T-helper 2 cell treated with Interferon-gamma antibody and Interleukin-4, amounts not matched to agents 5 μg/mL and 100 μg/mL, for 36 hours (primary cell): ENCODE results near the gene STX11.

ENCODE experiments used
- DNase-seq: peaks from one replicate; pipeline ENCODE4 v3.0.0; 2021; ENCODE audit warnings: low spot score
- H3K27ac Mint-ChIP-seq: one replicate; pipeline ENCODE4 v1.8.0; 2021; ENCODE audit warnings: mild to moderate bottlenecking, mixed read lengths
- H3K27me3 Mint-ChIP-seq: one replicate; pipeline ENCODE4 v1.8.0; 2021; ENCODE audit warnings: low read depth, mixed read lengths
- H3K36me3 Mint-ChIP-seq: one replicate; pipeline ENCODE4 v1.8.0; 2021; ENCODE audit warnings: low read depth, mixed read lengths
- H3K4me1 Mint-ChIP-seq: one replicate; pipeline ENCODE4 v1.8.0; 2021; ENCODE audit warnings: low read depth, mixed read lengths
- H3K4me3 Mint-ChIP-seq: one replicate; pipeline ENCODE4 v1.8.0; 2022; ENCODE audit warnings: mild to moderate bottlenecking, moderate library complexity, mixed read lengths
- H3K9me3 Mint-ChIP-seq: one replicate; pipeline ENCODE4 v1.8.0; 2021; ENCODE audit warnings: mixed read lengths

The STX11 gene

GRCh38 chr6:144190080-144190479 is 39.8 kb downstream of the STX11 start:
- no peak overlapping the region for H3K4me3 Mint-ChIP-seq
- peaks cover 13% of the 10 kb centered on the region for H3K9me3 Mint-ChIP-seq
- H3K27ac Mint-ChIP-seq, result no peak overlapping the region
- DNase-seq, result no peak
- H3K27me3 Mint-ChIP-seq, result no peaks in the 10 kb centered on the region
- H3K36me3 Mint-ChIP-seq, result peaks cover 42% of the 10 kb centered on the region
- H3K4me1 Mint-ChIP-seq, result peaks cover 1% of the 10 kb centered on the region

GRCh38 chr6:144190593-144190992 is 40.3 kb downstream of the STX11 start:
- Mint-ChIP-seq H3K4me3 (no peak overlapping the region), H3K9me3 (peaks cover 13% of the 10 kb centered on the region), H3K36me3 (peaks cover 38% of the 10 kb centered on the region), H3K27ac (no peak overlapping the region), H3K27me3 (no peaks in the 10 kb centered on the region), H3K4me1 (peaks cover 1% of the 10 kb centered on the region)
- no peak for DNase-seq

GRCh38 chr6:144193181-144193580 is 42.9 kb downstream of the STX11 start:
- no peak overlapping the region for H3K27ac Mint-ChIP-seq
- peaks cover 19% of the 10 kb centered on the region for H3K9me3 Mint-ChIP-seq
- H3K4me3 Mint-ChIP-seq, result no peak overlapping the region
- peaks cover 19% of the 10 kb centered on the region for H3K36me3 Mint-ChIP-seq
- DNase-seq, result no peak
- H3K27me3 Mint-ChIP-seq, result no peaks in the 10 kb centered on the region
- peaks cover 3% of the 10 kb centered on the region for H3K4me1 Mint-ChIP-seq

GRCh38 chr6:144194293-144194810 is 44.0 kb downstream of the STX11 start:
- no peaks in the 10 kb centered on the region for H3K27me3 Mint-ChIP-seq
- peaks cover 16% of the 10 kb centered on the region for H3K36me3 Mint-ChIP-seq
- no peak overlapping the region for H3K27ac Mint-ChIP-seq
- H3K9me3 Mint-ChIP-seq, result peaks cover 30% of the 10 kb centered on the region
- no peak for DNase-seq
- H3K4me3 Mint-ChIP-seq, result no peak overlapping the region
- peaks cover 5% of the 10 kb centered on the region for H3K4me1 Mint-ChIP-seq

- H3K36me3 Mint-ChIP-seq, result peaks cover 11% of the 10 kb centered on the region
- no peak for DNase-seq
- no peak overlapping the region for H3K27ac Mint-ChIP-seq
- H3K9me3 Mint-ChIP-seq, result peaks cover 40% of the 10 kb centered on the region
- H3K4me1 Mint-ChIP-seq, result peaks cover 4% of the 10 kb centered on the region
- H3K27me3 Mint-ChIP-seq, result no peaks in the 10 kb centered on the region
- no peak overlapping the region for H3K4me3 Mint-ChIP-seq
Observed at GRCh38 chr6:144195671-144196270, 45.5 kb downstream of the STX11 start.

GRCh38 chr6:144197919-144198318 is 47.6 kb downstream of the STX11 start:
- peaks cover 4% of the 10 kb centered on the region for H3K4me1 Mint-ChIP-seq
- no peak overlapping the region for H3K27ac Mint-ChIP-seq
- no peaks in the 10 kb centered on the region for H3K27me3 Mint-ChIP-seq
- DNase-seq, result no peak
- H3K36me3 Mint-ChIP-seq, result peaks cover 12% of the 10 kb centered on the region
- no peak overlapping the region for H3K4me3 Mint-ChIP-seq
- peaks cover 53% of the 10 kb centered on the region for H3K9me3 Mint-ChIP-seq

- H3K4me1 Mint-ChIP-seq, result peaks cover 2% of the 10 kb centered on the region
- peaks cover 71% of the 10 kb centered on the region for H3K9me3 Mint-ChIP-seq
- no peak for DNase-seq
- H3K36me3 Mint-ChIP-seq, result peaks cover 12% of the 10 kb centered on the region
- peaks cover 28% of the 10 kb centered on the region for H3K27me3 Mint-ChIP-seq
- H3K27ac Mint-ChIP-seq, result no peak overlapping the region
- H3K4me3 Mint-ChIP-seq, result no peak overlapping the region
Observed at GRCh38 chr6:144202879-144203468, 52.7 kb downstream of the STX11 start.

- H3K4me1 Mint-ChIP-seq, result peaks cover 12% of the 10 kb centered on the region
- DNase-seq, result no peak
- peaks cover 7% of the 10 kb centered on the region for H3K9me3 Mint-ChIP-seq
- H3K4me3 Mint-ChIP-seq, result no peak overlapping the region
- no peaks in the 10 kb centered on the region for H3K36me3 Mint-ChIP-seq
- H3K27me3 Mint-ChIP-seq, result peaks cover 34% of the 10 kb centered on the region
- no peak overlapping the region for H3K27ac Mint-ChIP-seq
Observed at GRCh38 chr6:144211160-144211559, 60.8 kb downstream of the STX11 start.

GRCh38 chr6:144213315-144213714 is 63.0 kb downstream of the STX11 start:
- Mint-ChIP-seq H3K4me1 (peaks cover 20% of the 10 kb centered on the region), H3K9me3 (peaks cover 7% of the 10 kb centered on the region), H3K36me3 (no peaks in the 10 kb centered on the region), H3K27me3 (peaks cover 17% of the 10 kb centered on the region), H3K27ac (no peak overlapping the region), H3K4me3 (no peak overlapping the region)
- DNase-seq, result no peak

GRCh38 chr6:144214029-144214428 is 63.7 kb downstream of the STX11 start:
- no peaks in the 10 kb centered on the region for H3K36me3 Mint-ChIP-seq
- H3K27ac Mint-ChIP-seq, result no peak overlapping the region
- peaks cover 21% of the 10 kb centered on the region for H3K4me1 Mint-ChIP-seq
- no peak overlapping the region for H3K4me3 Mint-ChIP-seq
- peaks cover 12% of the 10 kb centered on the region for H3K27me3 Mint-ChIP-seq
- DNase-seq, result no peak
- H3K9me3 Mint-ChIP-seq, result peaks cover 7% of the 10 kb centered on the region

- Mint-ChIP-seq H3K36me3 (no peaks in the 10 kb centered on the region), H3K4me1 (peaks cover 21% of the 10 kb centered on the region), H3K9me3 (peaks cover 7% of the 10 kb centered on the region), H3K4me3 (peak overlapping the region; percentile 94), H3K27me3 (peaks cover 8% of the 10 kb centered on the region), H3K27ac (peak overlapping the region; percentile 97)
- DNase-seq, result no peak
Observed at GRCh38 chr6:144214622-144215401, 64.5 kb downstream of the STX11 start.

GRCh38 chr6:144215402-144215931 is 65.2 kb downstream of the STX11 start:
- Mint-ChIP-seq H3K4me3 (peak overlapping the region; percentile 94), H3K27me3 (peaks cover 4% of the 10 kb centered on the region), H3K4me1 (peaks cover 21% of the 10 kb centered on the region), H3K9me3 (peaks cover 7% of the 10 kb centered on the region), H3K27ac (peak overlapping the region; percentile 97), H3K36me3 (no peaks in the 10 kb centered on the region)
- DNase-seq, result peak; percentile 11

GRCh38 chr6:144215932-144216667 is 65.8 kb downstream of the STX11 start:
- no peaks in the 10 kb centered on the region for H3K36me3 Mint-ChIP-seq
- H3K9me3 Mint-ChIP-seq, result peaks cover 7% of the 10 kb centered on the region
- peak overlapping the region; percentile 97 for H3K27ac Mint-ChIP-seq
- DNase-seq, result peak; percentile 89
- peaks cover 21% of the 10 kb centered on the region for H3K4me1 Mint-ChIP-seq
- peak overlapping the region; percentile 94 for H3K4me3 Mint-ChIP-seq
- peaks cover 2% of the 10 kb centered on the region for H3K27me3 Mint-ChIP-seq
